Gastroesophageal sphincter (tissue), 4 donors: ENCODE measurements around the gene GEMIN7. TPM values are rescaled to one million over a fixed set of nuclear protein-coding genes. Genes with fewer than 3 reads are reported as not detected.

Experiments used
- ATAC-seq: fragments of 150-250 bp; one replicate; pipeline ENCODE4 v1.9.1; 2016; ENCODE audit warnings: mild to moderate bottlenecking, moderate library complexity
- H3K27ac ChIP-seq, 4 donors: fragments of 200-600 bp; sonication (generic) in 3 of 4; 1 replicate in 3 of 4; 2 replicates in 1 of 4; pipeline ENCODE4 v1.5.1; 2016 to 2019
- H3K27me3 ChIP-seq: fragments of 200-600 bp; sonication (generic); one replicate; pipeline ENCODE4 v1.5.1; 2019
- H3K36me3 ChIP-seq, 2 donors: fragments of 200-600 bp; sonication (generic); one replicate each; pipeline ENCODE4 v1.5.1; 2019; ENCODE audit warnings: control low read depth in 1 of 2
- H3K4me1 ChIP-seq, 3 donors: fragments of 200-600 bp; sonication (generic); 1 replicate in 2 of 3; 2 replicates in 1 of 3; pipeline ENCODE4 v1.5.1; 2016 to 2019; ENCODE audit warnings: control low read depth in 2 of 3
- H3K4me3 ChIP-seq, 2 donors: fragments of 200-600 bp; sonication (generic); one replicate each; pipeline ENCODE4 v1.5.1; 2019; ENCODE audit warnings: mild to moderate bottlenecking in 1 of 2, moderate library complexity in 1 of 2
- H3K9me3 ChIP-seq, 3 donors: fragments of 200-600 bp; sonication (generic); one replicate each; pipeline ENCODE4 v1.5.1; 2017 to 2019; ENCODE audit warnings: control low read depth in 2 of 3
- EP300 ChIP-seq: sonication (generic); formaldehyde crosslinking; IDR thresholded peaks from one replicate; pipeline ENCODE4 v1.6.1; 2017; ENCODE audit warnings: antibody characterized with exemption, mild to moderate bottlenecking
- POLR2A ChIP-seq, 2 donors: fragments of 450-650 bp; IDR thresholded peaks; one replicate each; pipeline ENCODE4 v1.6.1; 2017; ENCODE audit warnings: antibody characterized with exemption in 2 of 2, mild to moderate bottlenecking in 2 of 2, moderate library complexity in 1 of 2
- POLR2AphosphoS5 ChIP-seq: sonication (generic); formaldehyde crosslinking; IDR thresholded peaks from one replicate; pipeline ENCODE4 v1.6.1; 2017; ENCODE audit warnings: antibody characterized with exemption
- WGBS, 2 donors: methylation state at CpG; one replicate each; pipeline ENCODE4 v1.1.5; 2018; ENCODE audit warnings: low coverage in 1 of 2; 5-methylcytosine and 5-hydroxymethylcytosine counted together
- total RNA-seq, 4 donors: library from RNA; depleted of rRNA; stranded (reverse); fragments of >200 nt; gene quantifications; one replicate each; pipeline ENCODE4 v1.1.0, GENCODE V29; 2016
- TF ChIP-seq, protein P1 (sequence below), 4 experiments: fragments of 200-600 bp in 2 of 4; fragments of 450-650 bp in 2 of 4; sonication (generic) in 1 of 4; IDR thresholded peaks; one replicate each; pipeline ENCODE4 v1.5.1; 2017 to 2019; ENCODE audit warnings: antibody characterized with exemption in 4 of 4, mild to moderate bottlenecking in 2 of 4, moderate library complexity in 2 of 4

GEMIN7 gene, protein sequence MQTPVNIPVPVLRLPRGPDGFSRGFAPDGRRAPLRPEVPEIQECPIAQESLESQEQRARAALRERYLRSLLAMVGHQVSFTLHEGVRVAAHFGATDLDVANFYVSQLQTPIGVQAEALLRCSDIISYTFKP
- 10 to 100 TPM in 3 of 4 donors, 1 to 10 TPM in 1; 6.4 to 17.6 (median 14.8) TPM for total RNA-seq

DNA sequence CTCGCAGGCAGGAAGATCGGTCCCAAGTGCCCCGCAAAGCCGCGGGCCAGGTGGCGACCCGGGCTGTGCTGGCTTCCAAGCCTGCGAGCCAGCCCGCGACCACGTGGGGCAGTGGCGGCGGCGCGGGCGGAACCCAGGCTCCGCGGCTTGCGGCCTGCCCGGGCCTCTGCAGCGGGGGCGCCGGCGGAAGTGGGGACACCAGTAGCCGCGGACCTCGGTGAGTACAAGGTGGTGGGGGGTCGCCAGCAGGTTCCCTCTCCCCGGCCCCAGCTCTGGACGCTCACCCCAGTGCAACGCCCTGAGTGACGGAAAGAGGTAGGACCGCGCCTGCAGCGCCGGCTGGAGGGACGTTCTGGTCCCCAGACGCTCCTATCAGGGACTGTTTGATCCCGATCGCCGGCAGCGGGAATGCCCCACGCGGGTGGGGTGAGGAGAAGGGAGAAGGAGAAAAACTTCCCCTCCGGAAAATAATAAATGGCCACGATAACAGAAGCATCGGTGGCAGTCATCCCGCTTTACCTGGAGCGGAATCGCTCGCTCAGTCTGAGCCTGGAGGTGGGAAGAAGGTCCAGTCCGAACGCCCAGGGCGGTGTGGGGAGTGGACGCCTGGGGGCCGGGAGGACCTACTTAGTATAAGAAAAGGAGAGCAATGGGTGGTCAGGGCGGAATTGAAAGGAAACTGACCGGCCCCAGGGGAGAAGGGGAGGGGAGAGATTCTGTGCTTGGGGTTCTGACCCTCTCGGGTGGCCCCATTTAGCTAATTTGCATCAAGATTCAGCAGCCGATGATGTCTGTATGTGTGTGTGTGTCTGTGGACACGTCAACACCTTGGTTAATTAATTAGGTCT, at the start of gene GEMIN7:
Gene GEMIN7, plus strand, starts transcription at position 198 of the 848 bp plus-strand sequence. CDS start 10,855 bp downstream, outside the sequence.
- Histone ChIP-seq H3K36me3 (peaks cover 0 to 24% of the 10 kb centered on the region in 2 donors), H3K4me1 (peaks cover 0 to 61% (median 16%) of the 10 kb centered on the region in 3 donors), H3K27ac (peak within 1 kb of the TSS in 3 of 4 donors; percentile 70 to 74 (median 73)), H3K9me3 (no peaks in the 10 kb centered on the region), H3K4me3 (peak within 1 kb of the TSS; percentile 56 to 76), H3K27me3 (no peaks in the 10 kb centered on the region)
- ATAC-seq: peak; percentile 78
- 0% methylated on average over 16 to 21 of the region's 61 CpGs for WGBS, 2 donors
- TF ChIP-seq POLR2AphosphoS5 (no peak), POLR2A (IDR thresholded peaks at IDR 0.05) (peak; percentile 34 to 44)
- TF ChIP-seq, protein P1, sequence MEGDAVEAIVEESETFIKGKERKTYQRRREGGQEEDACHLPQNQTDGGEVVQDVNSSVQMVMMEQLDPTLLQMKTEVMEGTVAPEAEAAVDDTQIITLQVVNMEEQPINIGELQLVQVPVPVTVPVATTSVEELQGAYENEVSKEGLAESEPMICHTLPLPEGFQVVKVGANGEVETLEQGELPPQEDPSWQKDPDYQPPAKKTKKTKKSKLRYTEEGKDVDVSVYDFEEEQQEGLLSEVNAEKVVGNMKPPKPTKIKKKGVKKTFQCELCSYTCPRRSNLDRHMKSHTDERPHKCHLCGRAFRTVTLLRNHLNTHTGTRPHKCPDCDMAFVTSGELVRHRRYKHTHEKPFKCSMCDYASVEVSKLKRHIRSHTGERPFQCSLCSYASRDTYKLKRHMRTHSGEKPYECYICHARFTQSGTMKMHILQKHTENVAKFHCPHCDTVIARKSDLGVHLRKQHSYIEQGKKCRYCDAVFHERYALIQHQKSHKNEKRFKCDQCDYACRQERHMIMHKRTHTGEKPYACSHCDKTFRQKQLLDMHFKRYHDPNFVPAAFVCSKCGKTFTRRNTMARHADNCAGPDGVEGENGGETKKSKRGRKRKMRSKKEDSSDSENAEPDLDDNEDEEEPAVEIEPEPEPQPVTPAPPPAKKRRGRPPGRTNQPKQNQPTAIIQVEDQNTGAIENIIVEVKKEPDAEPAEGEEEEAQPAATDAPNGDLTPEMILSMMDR (IDR thresholded peaks at IDR 0.05): peak in 3 of 4 experiments; percentile 22 to 50 (median 45)

DNA sequence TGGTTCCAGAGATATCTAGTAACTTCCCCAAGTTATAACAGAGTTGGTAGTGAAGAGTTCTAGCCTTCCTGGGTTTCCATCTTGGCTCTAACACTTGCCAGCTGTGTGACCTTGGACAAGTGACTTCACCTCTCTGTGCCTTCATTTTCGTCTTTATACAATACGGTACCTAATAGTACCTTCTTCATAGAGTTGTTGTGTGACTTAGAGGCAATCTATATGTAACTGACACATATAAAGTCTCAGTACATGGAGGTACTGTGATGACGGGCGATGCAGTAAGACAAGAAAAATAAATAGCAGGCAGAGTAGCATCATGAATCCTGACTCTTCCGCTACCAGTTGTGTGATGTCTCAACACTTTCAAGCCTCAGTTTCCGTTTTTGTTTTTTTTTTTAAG, 48.2 kb upstream of the GEMIN7 start:
- Histone ChIP-seq H3K27ac (no peak overlapping the region), H3K4me1 (no peaks in the 10 kb centered on the region), H3K27me3 (no peaks in the 10 kb centered on the region), H3K36me3 (peaks cover 0 to 95% of the 10 kb centered on the region in 2 donors), H3K9me3 (peaks cover 0 to 4% (median 0%) of the 10 kb centered on the region in 3 donors), H3K4me3 (no peak overlapping the region)
- TF ChIP-seq, protein P1 (IDR thresholded peaks at IDR 0.05): no peak
- TF ChIP-seq POLR2AphosphoS5: no peak
- no peak for TF ChIP-seq POLR2A (IDR thresholded peaks at IDR 0.05)
- TF ChIP-seq EP300: no peak
- no peak for ATAC-seq
- 95 to 96% methylated on average over 6 of the region's 6 CpGs for WGBS, 2 donors

DNA sequence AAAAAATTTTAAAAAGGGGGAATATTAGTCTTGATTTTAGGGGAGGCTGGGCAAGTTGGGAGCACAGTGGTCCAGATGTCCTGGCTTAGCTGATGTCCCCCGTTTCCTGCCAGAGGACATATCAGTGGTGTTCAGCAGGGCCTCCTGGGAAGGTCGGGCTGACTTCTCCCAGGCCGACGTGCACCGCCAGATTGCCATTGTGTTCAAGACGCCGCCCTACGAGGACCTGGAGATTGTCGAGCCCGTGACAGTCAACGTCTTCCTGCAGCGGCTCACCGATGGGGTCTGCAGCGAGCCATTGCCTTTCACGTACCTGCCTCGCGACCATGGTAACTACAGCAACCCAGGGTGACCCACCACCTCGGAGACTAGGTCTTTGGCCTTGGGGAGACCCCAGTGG, 46.6 kb upstream of the GEMIN7 start:
- H3K27me3 ChIP-seq: no peaks in the 10 kb centered on the region
- H3K9me3 ChIP-seq: peaks cover 0 to 4% (median 0%) of the 10 kb centered on the region in 3 donors
- ATAC-seq: no peak
- TF ChIP-seq POLR2A (IDR thresholded peaks at IDR 0.05): no peak
- TF ChIP-seq, protein P1 (IDR thresholded peaks at IDR 0.05): no peak
- TF ChIP-seq POLR2AphosphoS5: no peak
- no peak for TF ChIP-seq EP300
- no peak overlapping the region for H3K27ac ChIP-seq
- no peaks in the 10 kb centered on the region for H3K4me1 ChIP-seq
- H3K4me3 ChIP-seq: no peak overlapping the region
- peaks cover 0 to 96% of the 10 kb centered on the region in 2 donors for H3K36me3 ChIP-seq
- WGBS, 2 donors: 90 to 93% methylated on average over 2 to 8 of the region's 18 CpGs

DNA sequence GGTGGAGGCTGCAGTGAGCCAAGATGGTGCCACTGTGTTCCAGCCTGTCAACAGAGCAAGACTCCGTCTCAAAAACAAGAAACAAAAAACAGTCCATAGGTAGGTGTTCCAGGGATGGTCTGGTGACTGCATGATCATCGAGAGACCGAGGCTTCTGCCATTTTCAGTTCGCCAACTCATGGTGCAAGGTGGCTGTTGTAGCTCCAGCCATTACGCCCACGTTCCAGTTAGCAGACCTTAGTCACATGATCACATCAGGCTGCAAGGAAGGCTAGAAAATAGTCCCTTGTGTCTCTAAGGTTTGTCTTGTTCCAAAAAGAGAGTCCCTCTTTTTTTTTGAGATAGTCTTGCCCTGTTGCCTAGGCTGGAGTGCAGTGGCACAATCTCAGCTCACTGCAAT, 43.3 kb upstream of the GEMIN7 start:
- no peak for ATAC-seq
- H3K9me3 ChIP-seq: peaks cover 0 to 4% (median 0%) of the 10 kb centered on the region in 3 donors
- no peak for TF ChIP-seq EP300
- TF ChIP-seq POLR2AphosphoS5: no peak
- H3K4me3 ChIP-seq: no peak overlapping the region
- H3K27ac ChIP-seq: no peak overlapping the region
- H3K4me1 ChIP-seq: peaks cover 6 to 24% (median 18%) of the 10 kb centered on the region in 3 donors
- 94 to 97% methylated on average over 5 to 6 of the region's 6 CpGs for WGBS, 2 donors
- H3K27me3 ChIP-seq: no peaks in the 10 kb centered on the region
- H3K36me3 ChIP-seq: peaks cover 0 to 72% of the 10 kb centered on the region in 2 donors

DNA sequence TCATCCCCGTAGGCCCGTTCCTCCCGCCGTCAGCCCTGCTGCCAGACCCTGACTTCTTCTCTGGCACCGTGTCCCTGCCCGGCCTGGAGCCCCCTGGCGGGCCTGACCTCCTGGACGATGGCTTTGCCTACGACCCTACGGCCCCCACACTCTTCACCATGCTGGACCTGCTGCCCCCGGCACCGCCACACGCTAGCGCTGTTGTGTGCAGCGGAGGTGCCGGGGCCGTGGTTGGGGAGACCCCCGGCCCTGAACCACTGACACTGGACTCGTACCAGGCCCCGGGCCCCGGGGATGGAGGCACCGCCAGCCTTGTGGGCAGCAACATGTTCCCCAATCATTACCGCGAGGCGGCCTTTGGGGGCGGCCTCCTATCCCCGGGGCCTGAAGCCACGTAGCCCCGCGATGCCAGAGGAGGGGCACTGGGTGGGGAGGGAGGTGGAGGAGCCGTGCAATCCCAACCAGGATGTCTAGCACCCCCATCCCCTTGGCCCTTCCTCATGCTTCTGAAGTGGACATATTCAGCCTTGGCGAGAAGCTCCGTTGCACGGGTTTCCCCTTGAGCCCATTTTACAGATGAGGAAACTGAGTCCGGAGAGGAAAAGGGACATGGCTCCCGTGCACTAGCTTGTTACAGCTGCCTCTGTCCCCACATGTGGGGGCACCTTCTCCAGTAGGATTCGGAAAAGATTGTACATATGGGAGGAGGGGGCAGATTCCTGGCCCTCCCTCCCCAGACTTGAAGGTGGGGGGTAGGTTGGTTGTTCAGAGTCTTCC, 41.5 kb upstream of the GEMIN7 start:
- peaks cover 0 to 72% of the 10 kb centered on the region in 2 donors for H3K36me3 ChIP-seq
- no peak for TF ChIP-seq POLR2AphosphoS5
- TF ChIP-seq, protein P1 (IDR thresholded peaks at IDR 0.05): no peak
- no peak for TF ChIP-seq EP300
- no peak for TF ChIP-seq POLR2A (IDR thresholded peaks at IDR 0.05)

More for the DNA sequence above, 41.5 kb upstream of the GEMIN7 start:
- Histone ChIP-seq H3K27me3 (no peaks in the 10 kb centered on the region), H3K9me3 (peaks cover 0 to 4% (median 0%) of the 10 kb centered on the region in 3 donors), H3K4me3 (no peak overlapping the region), H3K27ac (no peak overlapping the region), H3K4me1 (peaks cover 6 to 42% (median 24%) of the 10 kb centered on the region in 3 donors)
- 80% methylated on average over 6 of the region's 37 CpGs; no CpG with 5 or more reads in 1 of the 2 donors for WGBS, 2 donors
- no peak for ATAC-seq
